ENCODE measurements around the gene DDX10.

DNA sequence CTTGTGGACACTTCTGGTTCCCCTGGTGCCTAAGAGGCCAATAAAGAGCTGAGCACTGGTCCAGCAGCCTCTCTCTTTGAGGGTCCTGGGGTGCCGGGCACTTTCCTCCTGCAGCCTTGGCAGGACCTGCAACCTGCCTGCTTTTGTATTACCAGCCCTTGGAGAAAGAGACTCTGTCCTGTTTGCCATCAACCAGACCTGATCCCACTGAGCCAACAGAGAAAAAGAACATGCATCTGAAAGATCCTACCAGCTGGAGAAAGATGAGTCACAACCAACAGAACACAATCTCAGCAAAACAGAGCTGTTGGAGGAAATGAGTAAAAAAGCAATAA is 321.0 kb downstream of the DDX10 start:
- TF ChIP-seq, protein P1, sequence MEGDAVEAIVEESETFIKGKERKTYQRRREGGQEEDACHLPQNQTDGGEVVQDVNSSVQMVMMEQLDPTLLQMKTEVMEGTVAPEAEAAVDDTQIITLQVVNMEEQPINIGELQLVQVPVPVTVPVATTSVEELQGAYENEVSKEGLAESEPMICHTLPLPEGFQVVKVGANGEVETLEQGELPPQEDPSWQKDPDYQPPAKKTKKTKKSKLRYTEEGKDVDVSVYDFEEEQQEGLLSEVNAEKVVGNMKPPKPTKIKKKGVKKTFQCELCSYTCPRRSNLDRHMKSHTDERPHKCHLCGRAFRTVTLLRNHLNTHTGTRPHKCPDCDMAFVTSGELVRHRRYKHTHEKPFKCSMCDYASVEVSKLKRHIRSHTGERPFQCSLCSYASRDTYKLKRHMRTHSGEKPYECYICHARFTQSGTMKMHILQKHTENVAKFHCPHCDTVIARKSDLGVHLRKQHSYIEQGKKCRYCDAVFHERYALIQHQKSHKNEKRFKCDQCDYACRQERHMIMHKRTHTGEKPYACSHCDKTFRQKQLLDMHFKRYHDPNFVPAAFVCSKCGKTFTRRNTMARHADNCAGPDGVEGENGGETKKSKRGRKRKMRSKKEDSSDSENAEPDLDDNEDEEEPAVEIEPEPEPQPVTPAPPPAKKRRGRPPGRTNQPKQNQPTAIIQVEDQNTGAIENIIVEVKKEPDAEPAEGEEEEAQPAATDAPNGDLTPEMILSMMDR (conservative IDR thresholded peaks at IDR 0.05; ENCODE audit: low read depth, low read length): no peak
- TF ChIP-seq EZH2 (IDR thresholded peaks at IDR 0.05; ENCODE audit: borderline replicate concordance, low read depth, low read length, poor library complexity, severe bottlenecking): no peak

Measured in A673 (cell line).